Stimulated activated CD8-positive, alpha-beta memory T cell treated with anti-CD3 and anti-CD28 coated beads, Interleukin-2, amount 100 ng/mL, for 48 hours (primary cell): ENCODE results near the gene GPI.

Source experiments
- DNase-seq, 2 donors: peaks; one replicate each; pipeline ENCODE4 v3.0.0-alpha.2; 2020; ENCODE audit warnings: low read depth in 2 of 2

Gene GPI

GRCh38 chr19:34341935-34342680 lies 22.9 kb upstream of the GPI start:
- DNase-seq, result no peak

DNA sequence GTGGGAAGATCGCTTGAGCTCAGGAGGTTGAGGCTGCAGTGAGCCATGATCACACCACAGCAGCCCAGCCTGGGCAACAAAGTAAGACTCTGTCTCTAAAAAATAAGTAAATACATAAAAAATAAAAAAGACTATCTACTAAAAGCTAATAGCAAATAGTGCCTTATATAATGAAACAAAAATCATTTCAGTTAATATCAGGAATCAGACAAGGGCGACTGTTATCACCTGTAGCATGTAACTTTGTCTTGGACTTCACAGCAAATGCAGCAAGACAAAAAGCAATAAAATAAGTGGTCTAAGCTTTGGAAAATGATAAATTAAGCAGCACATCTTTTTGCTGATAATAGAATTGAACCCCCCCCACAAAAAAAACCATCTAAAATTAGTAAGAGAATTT lies 21.2 kb upstream of the GPI start:
- DNase-seq, result no peak

- DNase-seq, result peak; percentile 55 to 73
Measured at GRCh38 chr19:34345947-34346351, 19.0 kb upstream of the GPI start.

- DNase-seq, result no peak
Measured at GRCh38 chr19:34347561-34348165, 17.3 kb upstream of the GPI start.

DNA sequence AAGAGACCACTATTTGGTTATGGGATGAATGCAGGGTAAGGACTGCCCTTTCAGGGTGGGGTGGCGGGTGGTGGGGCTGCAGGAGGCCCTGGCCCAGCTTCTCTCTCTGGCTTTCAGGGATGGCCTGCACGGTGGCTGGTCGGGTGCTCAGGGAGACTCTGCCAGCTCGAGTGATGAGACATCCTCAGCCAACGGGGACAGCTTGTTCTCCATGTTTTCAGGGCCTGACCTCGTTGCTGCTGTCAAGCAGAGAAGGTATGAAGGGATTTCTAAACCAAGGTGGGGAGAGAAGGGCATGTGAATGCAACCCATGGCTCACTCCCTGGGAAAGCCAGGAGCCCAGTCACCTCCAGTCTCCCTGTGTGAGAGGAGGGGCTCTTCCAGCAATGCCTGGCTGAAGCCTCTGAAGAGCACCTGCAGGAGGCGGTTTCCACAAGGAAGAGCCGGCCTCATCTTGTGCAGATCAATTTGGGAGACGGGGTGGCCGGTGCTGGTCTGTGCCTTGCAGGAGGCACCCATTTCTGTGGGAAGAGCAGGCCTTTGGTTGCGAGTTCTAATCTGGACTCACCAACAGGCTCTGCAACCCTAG lies 16.0 kb upstream of the GPI start:
- no peak for DNase-seq

- peak in 1 of 2 donors; percentile 36 for DNase-seq
Measured at GRCh38 chr19:34350161-34350561, 14.8 kb upstream of the GPI start.

DNA sequence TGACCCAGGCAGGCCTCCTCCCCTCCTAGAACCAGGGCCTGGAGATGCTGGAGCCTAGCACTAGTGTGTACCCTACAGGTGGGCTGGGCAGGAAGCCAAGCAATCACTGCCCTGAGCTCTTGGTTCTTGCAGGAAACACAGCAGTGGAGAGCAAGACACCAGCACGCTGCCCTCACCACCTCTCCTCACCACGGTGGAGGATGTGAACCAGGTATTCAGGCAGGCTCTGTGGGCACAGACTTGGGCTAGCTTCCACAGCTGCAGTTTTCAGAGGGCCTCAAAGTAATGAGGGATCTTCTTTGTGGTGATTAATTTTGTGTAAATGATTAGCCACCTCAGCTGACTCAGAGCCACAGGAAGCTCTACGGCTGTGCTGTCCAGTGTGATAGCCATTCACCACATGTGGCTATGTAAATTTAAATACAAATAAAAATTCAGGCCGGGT lies 13.6 kb upstream of the GPI start:
- DNase-seq, result no peak

- no peak for DNase-seq
Measured at GRCh38 chr19:34353546-34353945, 11.4 kb upstream of the GPI start.

GRCh38 chr19:34355201-34355600 lies 9.8 kb upstream of the GPI start:
- no peak for DNase-seq

- no peak for DNase-seq
Measured at GRCh38 chr19:34356875-34357274, 8.1 kb upstream of the GPI start.

GRCh38 chr19:34357431-34357830 lies 7.6 kb upstream of the GPI start:
- DNase-seq, result no peak

DNA sequence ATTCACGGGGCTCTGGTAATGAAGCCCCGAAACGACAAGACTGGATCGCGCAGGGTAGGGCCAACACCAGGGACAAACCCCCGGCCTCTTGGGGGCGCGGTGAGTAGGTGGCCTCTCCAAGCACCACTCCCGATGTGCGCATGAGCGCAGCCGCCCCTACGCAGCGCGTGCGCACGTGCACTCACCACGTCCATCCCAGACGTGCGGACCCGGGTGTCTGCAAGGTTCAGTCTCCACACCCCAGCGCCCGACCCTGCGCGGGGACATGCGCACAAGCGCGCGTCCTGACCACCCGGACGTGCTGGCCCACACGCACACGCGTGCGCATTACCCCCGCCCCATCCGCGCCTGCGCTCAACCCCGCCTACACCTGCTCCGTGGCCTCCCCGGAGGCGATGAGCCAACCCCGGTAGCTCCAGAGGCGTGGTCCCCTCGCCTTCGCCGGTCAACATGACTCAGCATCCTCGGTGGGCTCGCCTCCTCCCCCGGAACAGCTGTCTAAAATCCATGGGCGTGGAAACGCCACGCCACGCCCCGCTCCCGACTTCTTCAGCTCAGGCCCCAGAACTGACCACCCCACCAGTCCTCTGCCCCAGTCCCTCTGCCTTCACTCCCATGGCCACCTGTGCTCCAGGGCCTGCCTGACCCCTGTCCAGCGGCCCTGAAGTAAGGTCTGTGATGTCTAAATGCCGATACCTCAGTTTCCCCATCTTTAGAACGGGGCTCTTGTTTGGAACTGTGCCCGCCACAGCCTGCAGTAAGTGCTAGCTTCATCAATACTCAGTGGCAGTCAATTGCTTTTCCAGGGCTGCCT lies 5.6 kb upstream of the GPI start:
- peak; percentile 98 for DNase-seq

GRCh38 chr19:34359954-34360315 lies 5.1 kb upstream of the GPI start:
- DNase-seq, result no peak

DNA sequence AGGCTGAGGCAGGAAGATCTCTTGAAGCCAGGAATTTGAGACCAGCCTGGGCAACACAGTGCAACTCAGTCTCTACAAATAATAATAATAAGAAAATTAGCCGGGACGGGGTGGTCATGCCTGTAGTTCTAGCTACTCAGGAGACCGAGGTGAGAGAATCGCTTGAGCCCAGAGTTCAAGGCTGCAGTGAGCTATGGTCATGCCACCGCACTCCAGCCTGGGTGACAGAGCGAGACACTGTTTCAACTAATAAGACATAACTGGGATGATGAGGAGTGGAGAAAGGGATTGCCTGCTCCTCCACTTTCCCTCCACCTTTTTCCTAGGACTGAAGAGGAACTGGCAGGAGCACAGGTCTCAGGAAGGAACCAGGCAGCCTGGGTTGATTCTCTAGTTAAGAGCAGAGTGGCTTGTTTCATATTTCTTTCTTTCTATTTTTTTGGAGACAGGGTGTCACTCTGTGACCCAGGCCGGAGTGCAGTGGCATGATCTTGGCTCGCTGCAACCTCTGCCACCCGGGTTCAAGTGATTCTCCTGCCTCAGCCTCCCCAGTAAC lies 4.6 kb upstream of the GPI start:
- DNase-seq, result no peak

DNA sequence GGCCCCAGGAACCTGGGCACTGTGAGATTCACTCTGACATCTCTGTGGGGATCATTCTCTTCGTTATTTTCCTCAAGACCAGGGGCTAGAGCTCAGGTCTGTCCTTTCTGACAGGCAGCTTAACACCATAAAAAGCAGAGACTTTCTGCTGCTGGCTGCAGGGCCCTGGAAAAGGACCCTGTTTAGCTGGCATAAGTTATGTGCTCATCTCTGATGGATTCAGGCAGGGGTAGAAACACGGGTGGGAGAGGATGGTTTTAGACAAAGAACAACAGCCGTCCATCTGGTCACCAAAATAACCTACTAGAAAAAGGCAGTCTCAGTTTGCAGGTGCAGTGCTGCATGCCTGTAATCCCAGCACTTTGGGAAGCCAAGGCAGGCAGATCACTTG lies 2.3 kb upstream of the GPI start:
- DNase-seq, result no peak

- DNase-seq, result no peak
Measured at GRCh38 chr19:34363094-34363493, 1.9 kb upstream of the GPI start.

DNA sequence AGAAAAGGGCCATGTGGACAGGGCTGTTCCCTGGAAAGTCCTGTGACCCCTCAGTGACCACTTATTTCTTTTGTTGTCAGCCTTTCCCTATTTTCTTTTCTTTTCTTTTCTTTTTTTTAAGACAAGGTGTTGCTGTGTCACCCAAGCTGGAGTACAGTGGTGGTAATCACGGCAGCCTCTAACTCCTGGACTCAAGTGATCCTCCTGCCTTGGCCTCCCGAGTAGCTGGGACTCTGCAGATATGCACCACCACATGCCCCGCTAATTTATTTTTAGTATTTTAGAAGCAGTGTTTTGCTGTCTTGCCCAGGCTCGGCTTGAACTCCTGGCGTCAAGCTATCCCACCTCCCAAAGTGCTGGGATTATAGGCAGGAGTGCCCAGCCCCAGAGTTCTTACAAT lies 1.1 kb upstream of the GPI start:
- no peak for DNase-seq

DNA sequence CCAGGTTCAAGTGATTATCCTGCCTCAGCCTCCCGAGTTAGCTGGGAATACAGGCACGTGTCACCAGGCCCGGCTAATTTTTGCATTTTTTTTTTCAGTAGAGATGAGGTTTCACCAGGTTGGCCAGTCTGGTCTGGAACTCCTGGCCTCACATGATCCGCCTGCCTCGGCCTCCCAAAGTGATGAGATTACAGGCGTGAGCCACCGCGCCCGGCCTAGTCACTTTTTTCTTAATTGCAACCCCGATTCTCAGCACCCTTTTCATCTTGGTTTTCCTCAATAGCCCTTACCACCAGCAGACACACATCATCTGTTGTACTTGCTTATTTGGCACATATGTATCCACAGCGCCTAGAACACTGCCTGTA lies 550 bp upstream of the GPI start:
- DNase-seq, result no peak

GRCh38 chr19:34365463-34366401 lies 736 bp downstream of the GPI start:
- DNase-seq, result no peak

DNA sequence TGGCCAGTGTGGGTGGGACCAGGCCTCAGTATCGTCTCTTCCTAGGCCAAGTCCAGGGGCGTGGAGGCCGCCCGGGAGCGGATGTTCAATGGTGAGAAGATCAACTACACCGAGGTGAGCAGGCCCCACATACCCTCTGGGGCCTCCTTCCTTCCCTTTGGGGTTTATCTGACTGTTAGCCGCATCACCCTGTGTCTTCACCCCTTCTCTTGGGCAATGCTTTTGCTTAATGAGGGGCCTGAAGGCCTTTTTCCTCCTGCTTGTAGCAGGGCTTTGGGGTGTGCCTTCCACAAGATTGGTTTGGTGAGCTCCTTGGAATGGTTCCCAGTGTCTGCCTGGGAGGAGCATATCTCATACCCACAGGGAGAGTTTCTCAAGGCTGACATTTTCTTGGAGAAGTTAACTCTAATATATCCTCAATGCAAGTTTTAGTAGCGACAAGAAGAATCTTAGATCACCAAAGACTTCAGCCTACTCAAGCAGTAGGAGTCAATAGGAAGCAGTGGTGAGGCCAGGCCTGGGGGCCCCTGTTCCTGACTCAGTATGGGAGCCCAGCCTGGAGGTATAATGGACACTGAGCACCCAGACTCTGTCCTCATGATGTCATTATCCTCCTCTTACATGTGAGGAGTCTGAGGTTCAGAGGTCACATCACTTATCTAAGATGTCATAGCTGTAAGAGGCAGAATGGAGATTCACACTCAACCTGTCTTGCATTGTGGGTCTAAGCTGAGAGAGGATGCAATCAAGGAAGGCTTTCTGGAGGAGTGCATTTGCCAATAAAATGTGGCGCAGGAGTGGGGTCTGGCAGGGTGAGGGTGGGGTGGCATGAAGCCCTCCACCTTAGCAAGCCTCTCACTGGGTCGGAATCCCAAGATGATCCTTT lies 2.0 kb downstream of the GPI start:
- DNase-seq, result no peak
